Stimulated activated naive CD8-positive, alpha-beta T cell treated with anti-CD3 and anti-CD28 coated beads, Interleukin-15, Interleukin-2, amounts not matched to agents 100 ng/mL and 50 ng/mL, for 24 hours (primary cell): ENCODE results near the gene FIGLA.
"Not testable (repeated sequence)": the region's sequence is repeated elsewhere in the genome, so short reads cannot be mapped to it uniquely, and the experiment has no call there.

Experiments
- H3K27ac Mint-ChIP-seq: one replicate; pipeline ENCODE4 v1.8.0; 2021; ENCODE audit warnings: mild to moderate bottlenecking, mixed read lengths
- H3K27me3 Mint-ChIP-seq: one replicate; pipeline ENCODE4 v1.8.0; 2021; ENCODE audit warnings: mixed read lengths
- H3K36me3 Mint-ChIP-seq: one replicate; pipeline ENCODE4 v1.8.0; 2021; ENCODE audit warnings: low read depth, mixed read lengths
- H3K4me1 Mint-ChIP-seq: one replicate; pipeline ENCODE4 v1.8.0; 2021; ENCODE audit warnings: low read depth, mixed read lengths
- H3K4me3 Mint-ChIP-seq: one replicate; pipeline ENCODE4 v1.8.0; 2021; ENCODE audit warnings: mild to moderate bottlenecking, mixed read lengths
- H3K9me3 Mint-ChIP-seq: one replicate; pipeline ENCODE4 v1.8.0; 2021; ENCODE audit warnings: mixed read lengths

The FIGLA gene

GRCh38 chr2:70823249-70823648, 32.8 kb upstream of the FIGLA start:
- H3K36me3 Mint-ChIP-seq = no peaks in the 10 kb centered on the region
- H3K9me3 Mint-ChIP-seq = no peaks in the 10 kb centered on the region
- no peak overlapping the region for H3K27ac Mint-ChIP-seq
- peaks cover 7% of the 10 kb centered on the region for H3K27me3 Mint-ChIP-seq
- H3K4me1 Mint-ChIP-seq = peaks cover 18% of the 10 kb centered on the region
- H3K4me3 Mint-ChIP-seq = no peak overlapping the region

GRCh38 chr2:70822843-70823242, 32.4 kb upstream of the FIGLA start:
- Mint-ChIP-seq H3K4me3 (no peak overlapping the region), H3K36me3 (no peaks in the 10 kb centered on the region), H3K27ac (no peak overlapping the region), H3K27me3 (peaks cover 11% of the 10 kb centered on the region), H3K9me3 (no peaks in the 10 kb centered on the region), H3K4me1 (peaks cover 15% of the 10 kb centered on the region)

DNA sequence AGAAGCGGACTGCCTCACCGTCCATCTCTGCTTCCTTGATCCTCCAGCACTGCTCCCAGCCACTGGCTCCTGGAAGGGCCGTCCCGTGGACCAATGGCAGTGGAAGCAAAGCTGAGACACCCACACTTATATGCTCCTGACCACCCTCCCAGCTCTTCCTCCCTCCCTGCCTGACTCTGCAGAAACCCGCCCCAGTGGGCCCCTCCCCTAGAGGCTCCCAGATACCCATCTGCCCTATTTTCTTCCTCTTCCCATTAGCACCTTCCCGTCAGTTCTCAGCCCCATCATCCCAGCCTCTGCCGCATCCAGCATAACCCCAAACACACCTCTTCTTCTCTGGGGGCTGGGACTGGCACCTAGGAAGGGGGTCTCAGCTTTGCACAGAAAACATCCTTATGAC, 30.1 kb upstream of the FIGLA start, which contains the start of gene CLEC4F:
CLEC4F (minus strand) TSS at position 101 of the 400 bp plus-strand sequence; CDS start at position 25, 76 bp downstream.
- no peaks in the 10 kb centered on the region for H3K36me3 Mint-ChIP-seq
- H3K4me3 Mint-ChIP-seq = no peak within 1 kb of the TSS
- no peaks in the 10 kb centered on the region for H3K4me1 Mint-ChIP-seq

DNA sequence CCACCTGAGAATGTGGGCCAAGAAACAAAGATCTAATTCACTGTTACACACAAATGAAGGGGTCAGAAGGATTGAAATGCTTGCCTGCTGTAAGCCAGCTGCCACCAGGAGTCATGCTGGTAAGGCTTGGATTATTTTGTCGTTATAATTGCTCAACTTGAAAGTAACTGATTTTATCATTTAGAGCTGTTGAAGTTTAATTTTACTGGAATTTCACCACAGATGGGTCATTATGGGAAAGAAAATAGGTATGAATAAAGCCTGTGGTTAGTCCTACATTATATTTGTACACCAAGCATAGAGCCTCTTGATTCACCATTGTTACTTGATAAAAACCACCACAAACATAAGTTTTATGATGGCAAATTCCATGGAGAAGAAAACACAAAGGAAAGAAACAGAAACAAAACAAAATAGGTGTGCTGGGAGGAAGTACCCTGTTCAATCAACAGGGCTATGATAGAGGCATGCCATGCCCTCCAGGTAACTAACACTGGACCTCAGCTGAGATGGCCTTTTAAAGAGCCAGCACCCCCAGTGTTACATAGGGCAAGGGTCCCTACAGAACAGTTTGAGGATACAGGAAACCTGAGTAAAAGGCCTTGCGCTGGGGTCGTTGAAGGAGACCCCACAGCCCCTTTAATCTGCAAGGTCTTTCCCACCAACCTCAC, 27.0 kb upstream of the FIGLA start:
- no peaks in the 10 kb centered on the region for H3K36me3 Mint-ChIP-seq
- H3K4me3 Mint-ChIP-seq = no peak overlapping the region
- H3K27ac Mint-ChIP-seq = no peak overlapping the region
- no peaks in the 10 kb centered on the region for H3K4me1 Mint-ChIP-seq
- no peaks in the 10 kb centered on the region for H3K9me3 Mint-ChIP-seq
- peaks cover 11% of the 10 kb centered on the region for H3K27me3 Mint-ChIP-seq

More for the DNA sequence above, 30.1 kb upstream of the FIGLA start, which contains the start of gene CLEC4F:
- no peak within 1 kb of the TSS for H3K27ac Mint-ChIP-seq
- H3K27me3 Mint-ChIP-seq = peaks cover 11% of the 10 kb centered on the region
- no peaks in the 10 kb centered on the region for H3K9me3 Mint-ChIP-seq

GRCh38 chr2:70816726-70817125, 26.3 kb upstream of the FIGLA start:
- no peaks in the 10 kb centered on the region for H3K9me3 Mint-ChIP-seq
- no peaks in the 10 kb centered on the region for H3K4me1 Mint-ChIP-seq
- no peak overlapping the region for H3K27ac Mint-ChIP-seq
- no peaks in the 10 kb centered on the region for H3K36me3 Mint-ChIP-seq
- no peak overlapping the region for H3K4me3 Mint-ChIP-seq
- peaks cover 11% of the 10 kb centered on the region for H3K27me3 Mint-ChIP-seq

GRCh38 chr2:70808983-70809958, 18.8 kb upstream of the FIGLA start:
- no peaks in the 10 kb centered on the region for H3K4me1 Mint-ChIP-seq
- H3K9me3 Mint-ChIP-seq = no peaks in the 10 kb centered on the region
- no peak overlapping the region for H3K4me3 Mint-ChIP-seq
- no peaks in the 10 kb centered on the region for H3K27me3 Mint-ChIP-seq
- H3K27ac Mint-ChIP-seq = no peak overlapping the region
- no peaks in the 10 kb centered on the region for H3K36me3 Mint-ChIP-seq

DNA sequence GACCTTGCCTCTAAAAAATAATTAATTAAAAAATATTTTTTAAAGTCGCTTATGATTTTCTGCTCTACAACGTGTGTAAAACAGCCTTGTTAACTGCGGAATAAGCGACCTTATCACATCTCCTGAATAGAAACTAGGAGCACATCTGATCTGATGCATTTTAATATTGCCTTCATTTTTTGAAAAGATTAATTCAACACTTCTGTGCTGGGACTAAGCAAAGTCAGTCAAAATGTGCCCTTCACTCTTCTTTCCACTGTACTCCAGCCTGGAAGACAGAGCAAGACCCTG, 17.3 kb upstream of the FIGLA start:
- no peak overlapping the region for H3K4me3 Mint-ChIP-seq
- H3K27ac Mint-ChIP-seq = no peak overlapping the region
- no peaks in the 10 kb centered on the region for H3K4me1 Mint-ChIP-seq
- H3K27me3 Mint-ChIP-seq = no peaks in the 10 kb centered on the region
- H3K36me3 Mint-ChIP-seq = no peaks in the 10 kb centered on the region
- H3K9me3 Mint-ChIP-seq = no peaks in the 10 kb centered on the region

GRCh38 chr2:70807102-70807827, 16.8 kb upstream of the FIGLA start:
- no peaks in the 10 kb centered on the region for H3K9me3 Mint-ChIP-seq
- no peaks in the 10 kb centered on the region for H3K27me3 Mint-ChIP-seq
- H3K4me1 Mint-ChIP-seq = no peaks in the 10 kb centered on the region
- no peaks in the 10 kb centered on the region for H3K36me3 Mint-ChIP-seq
- no peak overlapping the region for H3K27ac Mint-ChIP-seq
- H3K4me3 Mint-ChIP-seq = no peak overlapping the region

- no peak overlapping the region for H3K4me3 Mint-ChIP-seq
- H3K4me1 Mint-ChIP-seq = no peaks in the 10 kb centered on the region
- no peaks in the 10 kb centered on the region for H3K27me3 Mint-ChIP-seq
- H3K27ac Mint-ChIP-seq = no peak overlapping the region
- no peaks in the 10 kb centered on the region for H3K9me3 Mint-ChIP-seq
- H3K36me3 Mint-ChIP-seq = no peaks in the 10 kb centered on the region
Measured at GRCh38 chr2:70806620-70807019, 16.2 kb upstream of the FIGLA start.

GRCh38 chr2:70806013-70806412, 15.6 kb upstream of the FIGLA start:
- Mint-ChIP-seq H3K9me3 (no peaks in the 10 kb centered on the region), H3K27ac (no peak overlapping the region), H3K4me1 (no peaks in the 10 kb centered on the region), H3K36me3 (no peaks in the 10 kb centered on the region), H3K4me3 (no peak overlapping the region), H3K27me3 (no peaks in the 10 kb centered on the region)

GRCh38 chr2:70801607-70802263, 11.3 kb upstream of the FIGLA start:
- peaks cover 8% of the 10 kb centered on the region for H3K27me3 Mint-ChIP-seq
- H3K4me1 Mint-ChIP-seq = no peaks in the 10 kb centered on the region
- no peak overlapping the region for H3K4me3 Mint-ChIP-seq
- H3K9me3 Mint-ChIP-seq = peaks cover 7% of the 10 kb centered on the region
- no peaks in the 10 kb centered on the region for H3K36me3 Mint-ChIP-seq
- no peak overlapping the region for H3K27ac Mint-ChIP-seq

DNA sequence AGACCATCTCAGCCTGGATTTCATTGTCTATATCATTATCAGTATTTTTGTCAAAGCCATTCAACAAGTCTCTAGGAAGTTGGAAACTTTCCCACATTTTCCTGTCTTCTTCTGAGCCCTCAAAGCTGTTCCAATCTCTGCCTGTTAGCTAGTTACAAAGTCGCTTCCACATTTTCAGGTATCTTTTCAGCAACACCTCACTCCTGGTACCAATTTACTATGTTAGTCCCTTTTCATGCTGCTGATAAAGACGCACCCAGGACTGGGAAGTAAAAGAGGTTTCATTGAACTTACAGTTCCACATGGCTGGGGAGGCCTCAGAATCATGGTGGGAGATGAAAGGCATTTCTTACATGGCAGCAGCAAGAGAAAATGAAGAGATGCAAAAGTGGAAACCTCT, 9.3 kb upstream of the FIGLA start:
- Mint-ChIP-seq H3K4me1 (no peaks in the 10 kb centered on the region), H3K4me3 (no peak overlapping the region), H3K27ac (no peak overlapping the region), H3K36me3 (no peaks in the 10 kb centered on the region), H3K9me3 (peaks cover 7% of the 10 kb centered on the region), H3K27me3 (peaks cover 12% of the 10 kb centered on the region)

DNA sequence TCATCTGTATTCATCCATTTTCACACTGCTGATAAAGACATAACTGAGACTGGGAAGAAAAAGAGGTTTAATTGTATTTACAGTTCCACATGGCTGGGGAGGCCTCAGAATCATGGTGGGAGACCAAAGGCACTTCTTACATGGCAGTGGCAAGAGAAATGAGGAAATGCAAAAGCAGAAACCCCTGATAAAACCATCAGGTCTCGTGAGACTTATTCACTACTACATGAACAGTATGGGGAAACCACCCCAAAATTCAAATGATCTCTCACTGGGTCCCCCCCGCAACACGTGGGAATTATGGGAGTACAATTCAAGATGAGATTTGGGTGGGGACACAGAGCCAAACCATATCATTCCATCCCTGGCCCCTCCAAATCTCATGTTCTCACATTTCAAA, 7.6 kb upstream of the FIGLA start:
- peaks cover 17% of the 10 kb centered on the region for H3K27me3 Mint-ChIP-seq
- H3K36me3 Mint-ChIP-seq, H3K4me1 Mint-ChIP-seq, H3K9me3 Mint-ChIP-seq, H3K4me3 Mint-ChIP-seq, H3K27ac Mint-ChIP-seq: not testable (repeated sequence)

GRCh38 chr2:70797506-70797905, 7.1 kb upstream of the FIGLA start:
- Mint-ChIP-seq H3K4me1 (no peaks in the 10 kb centered on the region), H3K9me3 (peaks cover 7% of the 10 kb centered on the region), H3K36me3 (no peaks in the 10 kb centered on the region), H3K27me3 (peaks cover 21% of the 10 kb centered on the region), H3K4me3 (no peak overlapping the region), H3K27ac (no peak overlapping the region)
